Fibroblast of lung (primary cell): ENCODE measurements around the gene RUFY2. TPM values are rescaled to one million over a fixed set of nuclear protein-coding genes. Genes with fewer than 3 reads are reported as not detected.

Experiments
- DNase-seq, 2 donors: peaks; one replicate each; pipeline versions ENCODE4 v3.0.0 to v3.0.0-alpha.2; 2010; ENCODE audit warnings: low read depth in 2 of 2
- H2AFZ ChIP-seq: 2 replicates; pipeline ENCODE4 v1.5.1; 2012; ENCODE audit warnings: low read length, control low read depth, inconsistent platforms
- H3K27ac ChIP-seq: 2 replicates; pipeline ENCODE4 v1.5.1; 2011; ENCODE audit warnings: low read length, control low read depth; ENCODE audit not compliant: insufficient read depth
- H3K27me3 ChIP-seq: 2 replicates; pipeline ENCODE4 v1.5.1; 2011; ENCODE audit warnings: mild to moderate bottlenecking, low read length; ENCODE audit not compliant: control insufficient read depth, insufficient read depth
- H3K36me3 ChIP-seq: 2 replicates; pipeline ENCODE4 v1.5.1; 2011; ENCODE audit warnings: low read length; ENCODE audit not compliant: control insufficient read depth, insufficient read depth
- H3K4me1 ChIP-seq: 2 replicates; pipeline ENCODE4 v1.5.1; 2011; ENCODE audit warnings: low read length; ENCODE audit not compliant: control insufficient read depth, insufficient read depth; ENCODE audit errors: extremely low read depth
- H3K4me2 ChIP-seq: 2 replicates; pipeline ENCODE4 v1.5.1; 2011; ENCODE audit warnings: low read length, control low read depth; ENCODE audit not compliant: insufficient read depth; ENCODE audit errors: extremely low read depth
- H3K4me3 ChIP-seq, 4 experiments: fragments of 200-600 bp in 1 of 4; sonication (generic) in 1 of 4; replicated peaks in 1 of 4; 2 replicates each; pipeline ENCODE4 v1.5.1; 2011 to 2016; ENCODE audit warnings: low read length in 4 of 4, low read depth in 3 of 4, mild to moderate bottlenecking in 3 of 4, control low read depth in 2 of 4, inconsistent platforms in 1 of 4, mixed read lengths in 1 of 4; ENCODE audit not compliant: insufficient read depth in 1 of 4; ENCODE audit errors: control extremely low read depth in 1 of 4
- H3K79me2 ChIP-seq: 2 replicates; pipeline ENCODE4 v1.5.1; 2012; ENCODE audit warnings: mild to moderate bottlenecking, low read length, inconsistent platforms; ENCODE audit not compliant: control insufficient read depth, insufficient read depth
- H3K9ac ChIP-seq: 2 replicates; pipeline ENCODE4 v1.5.1; 2011; ENCODE audit warnings: mild to moderate bottlenecking, low read length, control low read depth; ENCODE audit not compliant: insufficient read depth
- H3K9me3 ChIP-seq: 2 replicates; pipeline ENCODE4 v1.5.1; 2012; ENCODE audit warnings: low read depth, low read length; ENCODE audit not compliant: control insufficient read depth, insufficient read depth
- H4K20me1 ChIP-seq: 2 replicates; pipeline ENCODE4 v1.5.1; 2011; ENCODE audit warnings: low read length; ENCODE audit not compliant: control insufficient read depth, insufficient read depth; ENCODE audit errors: extremely low read depth
- EZH2 ChIP-seq: IDR thresholded peaks from 2 replicates; pipeline ENCODE4 v1.5.1; 2012; ENCODE audit warnings: low read length, control low read depth, mild to moderate bottlenecking; ENCODE audit errors: missing control alignments
- polyA plus RNA-seq, 2 donors: library from polyadenylated mRNA; depleted of rRNA in 1 of 2; stranded (reverse) in 1 of 2; unstranded in 1 of 2; fragments of >200 nt; gene quantifications; 2 replicates each; pipeline ENCODE4 v1.2.1, GENCODE V29; 2011 to 2012; ENCODE audit warnings: missing spikeins in 1 of 2
- total RNA-seq: library from RNA; depleted of rRNA; stranded (reverse); fragments of >200 nt; gene quantifications from 2 replicates; pipeline ENCODE4 v1.2.1, GENCODE V29; 2014
- TF ChIP-seq, protein P1 (sequence below), 2 donors: IDR thresholded peaks in 1 of 2; conservative IDR thresholded peaks in 1 of 2; 1 replicate in 1 of 2; 2 replicates in 1 of 2; pipeline ENCODE4 v1.5.1; 2011 to 2012; ENCODE audit warnings: low read length in 2 of 2, control low read depth in 1 of 2, inconsistent platforms in 1 of 2, low read depth in 1 of 2, mild to moderate bottlenecking in 1 of 2

Gene RUFY2
- total and polyA plus RNA-seq, 2 donors (not counting 1 experiment from before 2014, with no cell fraction given): 18.4 to 25.9 TPM

DNA sequence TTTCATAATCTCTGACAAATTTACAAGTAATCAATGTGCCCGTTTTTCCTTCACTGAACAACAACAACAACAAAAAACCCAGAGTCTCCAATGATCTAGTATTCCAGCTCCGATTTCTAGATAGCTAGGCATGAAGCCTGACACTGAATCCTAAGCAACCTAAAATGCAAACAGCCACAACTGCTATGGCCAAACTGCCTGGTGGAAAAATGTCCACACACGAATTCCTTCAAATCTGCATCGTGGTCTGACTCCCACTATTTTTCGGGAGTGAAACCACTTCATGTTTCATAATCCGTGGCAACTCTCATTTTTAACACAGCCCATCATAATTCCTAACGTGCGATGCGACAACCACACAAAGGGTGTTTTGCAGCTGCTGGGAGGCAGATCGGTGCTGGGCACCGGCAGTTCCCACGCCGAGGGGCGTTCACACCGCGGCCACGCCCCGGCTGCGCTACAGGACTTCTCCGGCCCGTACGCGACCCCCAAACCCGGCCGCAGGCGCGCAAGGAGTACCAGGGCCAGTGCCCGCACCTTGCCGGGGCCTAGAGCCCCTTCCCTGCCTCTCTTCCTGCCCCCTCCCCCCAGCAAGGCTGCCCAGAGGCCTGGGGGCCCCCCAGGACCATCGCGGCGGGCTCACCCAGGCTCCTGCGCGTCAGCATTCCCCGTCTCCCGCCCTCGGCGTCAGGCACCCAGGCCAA is 814 bp downstream of the RUFY2 start:
- peak; percentile 50 to 66 for DNase-seq
- TF ChIP-seq, protein P1, sequence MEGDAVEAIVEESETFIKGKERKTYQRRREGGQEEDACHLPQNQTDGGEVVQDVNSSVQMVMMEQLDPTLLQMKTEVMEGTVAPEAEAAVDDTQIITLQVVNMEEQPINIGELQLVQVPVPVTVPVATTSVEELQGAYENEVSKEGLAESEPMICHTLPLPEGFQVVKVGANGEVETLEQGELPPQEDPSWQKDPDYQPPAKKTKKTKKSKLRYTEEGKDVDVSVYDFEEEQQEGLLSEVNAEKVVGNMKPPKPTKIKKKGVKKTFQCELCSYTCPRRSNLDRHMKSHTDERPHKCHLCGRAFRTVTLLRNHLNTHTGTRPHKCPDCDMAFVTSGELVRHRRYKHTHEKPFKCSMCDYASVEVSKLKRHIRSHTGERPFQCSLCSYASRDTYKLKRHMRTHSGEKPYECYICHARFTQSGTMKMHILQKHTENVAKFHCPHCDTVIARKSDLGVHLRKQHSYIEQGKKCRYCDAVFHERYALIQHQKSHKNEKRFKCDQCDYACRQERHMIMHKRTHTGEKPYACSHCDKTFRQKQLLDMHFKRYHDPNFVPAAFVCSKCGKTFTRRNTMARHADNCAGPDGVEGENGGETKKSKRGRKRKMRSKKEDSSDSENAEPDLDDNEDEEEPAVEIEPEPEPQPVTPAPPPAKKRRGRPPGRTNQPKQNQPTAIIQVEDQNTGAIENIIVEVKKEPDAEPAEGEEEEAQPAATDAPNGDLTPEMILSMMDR (conservative IDR thresholded peaks at IDR 0.05 in 1 of 2, IDR thresholded peaks at IDR 0.05 in 1 of 2; ENCODE audit: low read depth in 1 of 2, low read length in 2 of 2): no peak
- no peak for TF ChIP-seq EZH2
- Histone ChIP-seq H3K27ac (peak overlapping the region; percentile 96), H3K27me3 (no peaks in the 10 kb centered on the region), H3K36me3 (no peaks in the 10 kb centered on the region), H3K9ac (peak overlapping the region; percentile 99), H3K79me2 (peaks cover 41% of the 10 kb centered on the region), H3K9me3 (no peaks in the 10 kb centered on the region), H4K20me1 (peaks cover 3% of the 10 kb centered on the region), H3K4me1 (no peaks in the 10 kb centered on the region), H2AFZ (peak overlapping the region; percentile 26), H3K4me2 (peak overlapping the region; percentile 83), H3K4me3 (peak overlapping the region; percentile 84 to 95 (median 88))

DNA sequence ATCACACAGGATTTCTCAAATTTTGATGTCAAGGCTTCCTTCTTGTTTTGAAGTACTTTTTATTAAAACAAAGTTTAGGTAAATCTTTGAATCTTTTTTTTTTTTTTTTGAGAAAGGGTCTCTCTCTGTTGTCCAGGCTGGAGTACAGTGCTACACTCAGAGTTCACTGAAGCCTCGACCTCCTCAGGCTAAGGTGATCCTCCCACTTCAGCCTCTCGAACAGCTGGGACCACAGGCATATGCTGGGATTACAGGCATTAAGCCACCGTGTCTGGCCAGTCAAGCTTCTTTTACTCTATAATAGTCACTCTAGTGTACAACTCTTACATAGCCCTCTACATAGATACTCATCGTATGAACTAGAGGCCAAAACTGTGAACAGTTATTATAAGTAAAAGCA is 3.4 kb downstream of the RUFY2 start:
- Histone ChIP-seq H4K20me1 (peaks cover 3% of the 10 kb centered on the region), H3K4me1 (no peaks in the 10 kb centered on the region), H3K36me3 (no peaks in the 10 kb centered on the region), H3K4me2 (no peak overlapping the region), H3K9ac (no peak overlapping the region), H3K27me3 (no peaks in the 10 kb centered on the region), H3K4me3 (no peak overlapping the region), H3K79me2 (peaks cover 41% of the 10 kb centered on the region), H2AFZ (no peak overlapping the region), H3K9me3 (no peaks in the 10 kb centered on the region), H3K27ac (no peak overlapping the region)
- TF ChIP-seq, protein P1 (conservative IDR thresholded peaks at IDR 0.05 in 1 of 2, IDR thresholded peaks at IDR 0.05 in 1 of 2; ENCODE audit: low read depth in 1 of 2, low read length in 2 of 2): no peak
- TF ChIP-seq EZH2: no peak
- no peak for DNase-seq

DNA sequence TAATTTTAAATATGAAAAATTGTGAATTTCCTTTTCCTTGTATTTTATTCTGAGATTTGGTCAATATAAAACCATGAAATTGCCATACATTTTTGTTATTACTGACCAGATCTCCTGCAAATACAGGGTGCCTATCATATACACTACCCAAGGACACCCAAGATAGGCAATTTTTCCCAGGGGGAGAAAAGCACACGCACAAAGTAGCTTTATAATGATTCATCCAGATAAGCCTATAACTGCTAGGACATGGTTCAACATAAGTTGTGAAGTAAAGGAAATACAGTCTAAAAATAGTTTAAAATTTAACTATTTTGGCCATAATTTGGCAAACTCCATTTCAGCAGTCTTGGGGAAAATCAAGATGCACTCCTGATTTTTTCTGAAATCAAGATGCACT is 4.8 kb downstream of the RUFY2 start:
- peak in 1 of 2 donors; percentile 12 for DNase-seq
- Histone ChIP-seq H4K20me1 (peaks cover 3% of the 10 kb centered on the region), H3K27me3 (no peaks in the 10 kb centered on the region), H3K36me3 (no peaks in the 10 kb centered on the region), H3K79me2 (peaks cover 41% of the 10 kb centered on the region), H3K9me3 (no peaks in the 10 kb centered on the region), H3K4me2 (no peak overlapping the region), H2AFZ (no peak overlapping the region), H3K27ac (no peak overlapping the region), H3K9ac (no peak overlapping the region), H3K4me3 (no peak overlapping the region), H3K4me1 (no peaks in the 10 kb centered on the region)
- TF ChIP-seq, protein P1 (conservative IDR thresholded peaks at IDR 0.05 in 1 of 2, IDR thresholded peaks at IDR 0.05 in 1 of 2; ENCODE audit: low read depth in 1 of 2, low read length in 2 of 2): no peak
- no peak for TF ChIP-seq EZH2
